Erythroblast (primary cell): Measurements from ENCODE around the gene CACNA1D.

ENCODE experiments used
- GATA1 ChIP-seq: IDR thresholded peaks from 2 replicates; pipeline ENCODE4 v1.6.1; 2011; ENCODE audit warnings: low read depth, mild to moderate bottlenecking, control low read depth, low read length, moderate library complexity
- POLR2A ChIP-seq: IDR thresholded peaks from 2 replicates; pipeline ENCODE4 v1.6.1; 2011; ENCODE audit warnings: mild to moderate bottlenecking, low read length

DNA sequence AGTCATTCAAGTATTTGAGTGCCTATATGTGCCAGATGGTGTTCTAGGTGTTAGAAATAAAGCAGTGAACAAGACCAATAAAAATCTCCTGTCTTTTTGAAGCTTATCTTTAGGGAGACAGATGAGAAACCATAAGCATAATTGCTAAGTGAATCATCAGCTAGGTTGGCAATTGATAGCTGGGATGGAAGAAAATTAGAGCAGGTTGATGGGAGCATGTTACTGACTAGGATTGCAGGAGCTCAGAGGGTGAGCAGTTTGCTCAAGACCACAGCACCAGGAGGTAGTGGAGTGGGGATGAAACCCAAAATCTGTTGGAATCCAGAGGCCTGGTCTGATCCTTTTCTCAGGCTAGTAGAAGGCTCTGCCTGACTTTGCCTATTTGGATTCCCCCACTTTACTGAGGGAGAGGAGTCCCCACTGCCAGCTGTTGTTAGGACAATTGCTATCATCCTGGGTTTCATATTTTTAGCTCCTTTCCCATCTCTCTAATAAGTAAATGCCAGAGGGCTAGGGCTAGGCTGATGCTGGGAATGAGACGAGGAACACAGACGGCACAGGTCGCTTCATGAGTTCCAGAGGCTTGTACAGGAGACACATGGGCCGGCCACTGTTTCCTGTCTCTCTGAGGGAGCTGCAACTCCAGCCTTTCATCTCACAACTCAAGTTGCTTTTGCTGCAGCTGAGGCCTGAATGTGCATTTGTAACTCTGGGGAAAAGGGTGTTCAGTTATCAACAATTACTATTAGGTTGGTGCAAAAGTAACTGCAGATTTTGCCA is 102.9 kb downstream of the CACNA1D start:
- TF ChIP-seq POLR2A (no peak), GATA1 (no peak)
